WTC11 (cell line): ENCODE data around the gene HEYL. TPM values are rescaled to one million over a fixed set of nuclear protein-coding genes. Genes with fewer than 3 reads are reported as not detected.

Experiments used
- ATAC-seq: fragments of 200-7000 bp; cut with Tn5 transposase; 2 replicates; pipeline ENCODE4 v1.10.0; 2021; ENCODE audit warnings: mild to moderate bottlenecking, moderate library complexity
- CTCF ChIA-PET: fragments of 300-600 bp; sonication (Branson Sonifier 250); formaldehyde crosslinking; loops from one replicate; lab custom pipeline; 2021; ENCODE audit warnings: antibody characterized with exemption; lab: Charles Lee
- POLR2A ChIA-PET: fragments of 350-600 bp; sonication (Branson Sonifier 250); formaldehyde crosslinking; loops from one replicate; lab custom pipeline; 2021; ENCODE audit warnings: antibody characterized with exemption; lab: Charles Lee
- DNase-seq: peaks from one replicate; pipeline ENCODE4 v3.0.0; 2021; ENCODE audit warnings: low spot score
- H3K27ac Mint-ChIP-seq: 2 replicates; pipeline ENCODE4 v1.8.0; 2021; ENCODE audit warnings: mixed read lengths
- H3K27me3 Mint-ChIP-seq: 2 replicates; pipeline ENCODE4 v1.8.0; 2021; ENCODE audit warnings: low read depth, mild to moderate bottlenecking, moderate library complexity, mixed read lengths
- H3K36me3 Mint-ChIP-seq: 2 replicates; pipeline ENCODE4 v1.8.0; 2021; ENCODE audit warnings: mixed read lengths
- H3K4me1 Mint-ChIP-seq: 2 replicates; pipeline ENCODE4 v1.8.0; 2022; ENCODE audit warnings: mixed read lengths
- H3K4me3 Mint-ChIP-seq: 2 replicates; pipeline ENCODE4 v1.8.0; 2021; ENCODE audit warnings: mild to moderate bottlenecking, moderate library complexity, mixed read lengths
- H3K9me3 Mint-ChIP-seq: 2 replicates; pipeline ENCODE4 v1.8.0; 2021; ENCODE audit warnings: mixed read lengths
- ATF2 ChIP-seq: sonication (generic); formaldehyde crosslinking; IDR thresholded peaks from 2 replicates; pipeline ENCODE4 v1.8.1; 2022; ENCODE audit warnings: low read depth, missing genetic modification reagents, borderline replicate concordance
- ATF3 ChIP-seq: sonication (generic); formaldehyde crosslinking; conservative IDR thresholded peaks from 2 replicates; pipeline ENCODE4 v1.8.1; 2022; ENCODE audit warnings: mild to moderate bottlenecking, missing genetic modification reagents
- CBFB ChIP-seq: sonication (generic); formaldehyde crosslinking; IDR thresholded peaks from 2 replicates; pipeline ENCODE4 v1.8.1; 2022; ENCODE audit warnings: mild to moderate bottlenecking, low read depth, missing genetic modification reagents
- E2F4 ChIP-seq: sonication (generic); formaldehyde crosslinking; IDR thresholded peaks from 2 replicates; pipeline ENCODE4 v1.8.1; 2022; ENCODE audit warnings: low read depth, mild to moderate bottlenecking, moderate library complexity, missing genetic modification reagents, borderline replicate concordance
- E2F5 ChIP-seq: sonication (generic); formaldehyde crosslinking; IDR thresholded peaks from 2 replicates; pipeline ENCODE4 v1.8.1; 2022; ENCODE audit warnings: mild to moderate bottlenecking, moderate library complexity, missing genetic modification reagents
- ELF4 ChIP-seq: sonication (generic); formaldehyde crosslinking; IDR thresholded peaks from 2 replicates; pipeline ENCODE4 v1.8.1; 2022; ENCODE audit warnings: low read depth, mild to moderate bottlenecking, moderate library complexity, missing genetic modification reagents
- ETV6 ChIP-seq: sonication (generic); formaldehyde crosslinking; IDR thresholded peaks from 2 replicates; pipeline ENCODE4 v1.8.1; 2022; ENCODE audit warnings: mild to moderate bottlenecking, missing genetic modification reagents
- FOXJ3 ChIP-seq: sonication (generic); formaldehyde crosslinking; IDR thresholded peaks from 2 replicates; pipeline ENCODE4 v1.9.0; 2021; ENCODE audit warnings: missing genetic modification reagents, mild to moderate bottlenecking, borderline replicate concordance
- FOXK1 ChIP-seq: sonication (generic); formaldehyde crosslinking; IDR thresholded peaks from 2 replicates; pipeline ENCODE4 v1.8.0; 2022; ENCODE audit warnings: mild to moderate bottlenecking, moderate library complexity, missing genetic modification reagents
- IRF2 ChIP-seq: sonication (generic); formaldehyde crosslinking; IDR thresholded peaks from 2 replicates; pipeline ENCODE4 v1.8.0; 2022; ENCODE audit warnings: low read depth, missing genetic modification reagents, borderline replicate concordance
- KAT7 ChIP-seq: sonication (generic); formaldehyde crosslinking; IDR thresholded peaks from 2 replicates; pipeline ENCODE4 v1.8.1; 2023; ENCODE audit warnings: missing genetic modification reagents, mild to moderate bottlenecking, borderline replicate concordance
- MYBL2 ChIP-seq: sonication (generic); formaldehyde crosslinking; IDR thresholded peaks from 2 replicates; pipeline ENCODE4 v1.8.1; 2023; ENCODE audit warnings: mild to moderate bottlenecking, moderate library complexity, missing genetic modification reagents
- NR1H2 ChIP-seq: sonication (generic); formaldehyde crosslinking; IDR thresholded peaks from 2 replicates; pipeline ENCODE4 v1.9.0; 2021; ENCODE audit warnings: mild to moderate bottlenecking, moderate library complexity, missing genetic modification reagents
- PREB ChIP-seq: sonication (generic); formaldehyde crosslinking; IDR thresholded peaks from 2 replicates; pipeline ENCODE4 v1.8.1; 2022; ENCODE audit warnings: mild to moderate bottlenecking, missing genetic modification reagents, moderate library complexity, borderline replicate concordance
- PRRX2 ChIP-seq: fragments of 250-450 bp; sonication (Bioruptor Pico); IDR thresholded peaks from 2 replicates; pipeline ENCODE4 v1.8.0; 2021; ENCODE audit warnings: mild to moderate bottlenecking
- SMAD4 ChIP-seq: sonication (generic); formaldehyde crosslinking; IDR thresholded peaks from 2 replicates; pipeline ENCODE4 v1.8.0; 2022; ENCODE audit warnings: mild to moderate bottlenecking, missing genetic modification reagents
- STAT6 ChIP-seq: sonication (generic); formaldehyde crosslinking; conservative IDR thresholded peaks from 2 replicates; pipeline ENCODE4 v1.8.1; 2023; ENCODE audit warnings: mild to moderate bottlenecking, low read depth, missing genetic modification reagents, moderate library complexity
- TEAD4 ChIP-seq: sonication (generic); formaldehyde crosslinking; IDR thresholded peaks from 2 replicates; pipeline ENCODE4 v1.8.0; 2022; ENCODE audit warnings: mild to moderate bottlenecking, missing genetic modification reagents
- USF1 ChIP-seq: sonication (generic); formaldehyde crosslinking; IDR thresholded peaks from 2 replicates; pipeline ENCODE4 v1.8.0; 2022; ENCODE audit warnings: mild to moderate bottlenecking, missing genetic modification reagents
- ZBTB21 ChIP-seq: sonication (generic); formaldehyde crosslinking; IDR thresholded peaks from 2 replicates; pipeline ENCODE4 v1.8.1; 2023; ENCODE audit warnings: mild to moderate bottlenecking, missing genetic modification reagents, borderline replicate concordance
- ZNF263 ChIP-seq: sonication (generic); formaldehyde crosslinking; IDR thresholded peaks from 2 replicates; pipeline ENCODE4 v1.8.1; 2022; ENCODE audit warnings: low read depth, mild to moderate bottlenecking, moderate library complexity, missing genetic modification reagents
- ZNF317 ChIP-seq: sonication (generic); formaldehyde crosslinking; IDR thresholded peaks from 2 replicates; pipeline ENCODE4 v1.8.1; 2023; ENCODE audit warnings: low read depth, mild to moderate bottlenecking, moderate library complexity, missing genetic modification reagents, borderline replicate concordance
- total RNA-seq: library from RNA; stranded (reverse); gene quantifications from 3 replicates; pipeline ENCODE4 v1.2.3, GENCODE V29; 2021

Gene HEYL
- total RNA-seq, 1 experiment from 2014 or later: 2.3 TPM

- TF ChIP-seq FOXJ3: no peak
- TF ChIP-seq ELF4: no peak
- TF ChIP-seq SMAD4 (CRISPR knock-in tag): no peak
- TF ChIP-seq ATF2: no peak
- TF ChIP-seq PREB (CRISPR knock-in tag): no peak
- no peak for TF ChIP-seq TEAD4 (CRISPR knock-in tag)
- TF ChIP-seq ZNF263 (CRISPR knock-in tag): no peak
- no peak for TF ChIP-seq ZNF317 (CRISPR knock-in tag)
These were observed 41.3 kb upstream of the HEYL start (continued) for GRCh38 chr1:39680751-39681150.

- no peak for TF ChIP-seq ZBTB21
- CTCF ChIA-PET: interaction anchor here (0.5 to 1.4 kb wide), 2 partner anchors 74 to 1807 kb away, joined by 3 to 4 read pairs; no protein-coding TSS in a partner anchor
- POLR2A ChIA-PET: no interaction called here
- DNase-seq (no peak), ATAC-seq (no peak)
- Mint-ChIP-seq H3K27ac (no peak overlapping the region), H3K27me3 (peaks cover 99% of the 10 kb centered on the region), H3K4me1 (no peaks in the 10 kb centered on the region; the same call in 1 of the 2 replicates), H3K36me3 (no peaks in the 10 kb centered on the region; the same call in 1 of the 2 replicates), H3K9me3 (no peaks in the 10 kb centered on the region), H3K4me3 (no peak overlapping the region)
These were observed 40.4 kb upstream of the HEYL start for GRCh38 chr1:39679821-39680220.

GRCh38 chr1:39678889-39679288 is 39.4 kb upstream of the HEYL start:
- ATAC-seq: no peak
- TF ChIP-seq E2F5 (CRISPR knock-in tag) (no peak), USF1 (no peak), KAT7 (CRISPR knock-in tag) (no peak), ATF3 (no peak)
- TF ChIP-seq, all 79 proteins: peak for 0
- H3K36me3 Mint-ChIP-seq: no peaks in the 10 kb centered on the region; the same call in 1 of the 2 replicates
- H3K27me3 Mint-ChIP-seq: peaks cover 99% of the 10 kb centered on the region
- H3K4me3 Mint-ChIP-seq: no peak overlapping the region
- H3K9me3 Mint-ChIP-seq: no peaks in the 10 kb centered on the region
- ChIA-PET POLR2A (no interaction called here), CTCF (interaction anchor here (1.4 to 2.9 kb wide), 2 partner anchors 21 to 73 kb away, joined by 3 to 11 read pairs; no protein-coding TSS in a partner anchor)
- no peaks in the 10 kb centered on the region for H3K4me1 Mint-ChIP-seq
- DNase-seq: no peak
- H3K27ac Mint-ChIP-seq: no peak overlapping the region

- no peaks in the 10 kb centered on the region for H3K4me1 Mint-ChIP-seq
- no peaks in the 10 kb centered on the region for H3K36me3 Mint-ChIP-seq
- CTCF ChIA-PET: interaction anchor here (2.9 kb wide), 1 partner anchor 20 kb away, joined by 11 read pairs; no protein-coding TSS in a partner anchor
- ATAC-seq (no peak), DNase-seq (no peak)
- POLR2A ChIA-PET: no interaction called here
- H3K9me3 Mint-ChIP-seq: no peaks in the 10 kb centered on the region
- H3K27me3 Mint-ChIP-seq: peaks cover 99% of the 10 kb centered on the region
- H3K27ac Mint-ChIP-seq: no peak overlapping the region
- H3K4me3 Mint-ChIP-seq: no peak overlapping the region
- no peak for TF ChIP-seq MYBL2 (CRISPR knock-in tag)
- no peak for TF ChIP-seq STAT6
- no peak for TF ChIP-seq E2F5 (CRISPR knock-in tag)
- TF ChIP-seq IRF2: no peak
- TF ChIP-seq FOXK1 (CRISPR knock-in tag): no peak
- no peak for TF ChIP-seq ETV6 (CRISPR knock-in tag)
- no peak for TF ChIP-seq CBFB (CRISPR knock-in tag)
- TF ChIP-seq NR1H2 (CRISPR knock-in tag): no peak
- no peak for TF ChIP-seq E2F4 (CRISPR knock-in tag)
- TF ChIP-seq PRRX2 (CRISPR knock-in tag): no peak
These were observed 38.2 kb upstream of the HEYL start for GRCh38 chr1:39677645-39678044.
